Retinal pigment epithelial cell (primary cell): ENCODE data around the gene PLOD3.

Experiments used
- DNase-seq: peaks from one replicate; pipeline ENCODE4 v3.0.0-alpha.2; 2010; ENCODE audit warnings: low read depth
- H3K4me3 ChIP-seq: 2 replicates; pipeline ENCODE4 v1.5.1; 2011; ENCODE audit warnings: mild to moderate bottlenecking, low read length, control low read depth, moderate library complexity
- CTCF ChIP-seq: conservative IDR thresholded peaks from 2 replicates; pipeline ENCODE4 v1.5.1; 2011; ENCODE audit warnings: low read depth, low read length, control low read depth, inconsistent platforms

PLOD3 gene

GRCh38 chr7:101163279-101164070 is 53.9 kb downstream of the PLOD3 start:
- no peak for TF ChIP-seq CTCF
- peak overlapping the region; percentile 29 for H3K4me3 ChIP-seq
- DNase-seq: no peak

- TF ChIP-seq CTCF: no peak
- DNase-seq: no peak
- H3K4me3 ChIP-seq: no peak overlapping the region
These were observed 54.7 kb downstream of the PLOD3 start for GRCh38 chr7:101162551-101163278.

- no peak overlapping the region for H3K4me3 ChIP-seq
- TF ChIP-seq CTCF: no peak
- DNase-seq: no peak
These were observed 55.5 kb downstream of the PLOD3 start for GRCh38 chr7:101161692-101162471.

GRCh38 chr7:101160910-101161309 is 56.5 kb downstream of the PLOD3 start:
- no peak for TF ChIP-seq CTCF
- no peak overlapping the region for H3K4me3 ChIP-seq
- no peak for DNase-seq

- no peak for DNase-seq
- no peak for TF ChIP-seq CTCF
These were observed 57.4 kb downstream of the PLOD3 start for GRCh38 chr7:101159696-101160674.

GRCh38 chr7:101156866-101157589 is 60.4 kb downstream of the PLOD3 start:
- no peak for TF ChIP-seq CTCF

More at GRCh38 chr7:101159696-101160674, 57.4 kb downstream of the PLOD3 start:
- no peak overlapping the region for H3K4me3 ChIP-seq

More at GRCh38 chr7:101156866-101157589, 60.4 kb downstream of the PLOD3 start:
- no peak overlapping the region for H3K4me3 ChIP-seq
- no peak for DNase-seq
